ENCODE results near the gene CCSER2. TPM values are rescaled to one million over a fixed set of nuclear protein-coding genes. Genes with fewer than 3 reads are reported as not detected.

CCSER2 gene
- total RNA-seq, 3 donors from 2014 or later = 30.2 to 118 (median 48.3) TPM

- H3K4me1 ChIP-seq (ENCODE audit: low read depth) = peaks cover 4% of the 10 kb centered on the region
- ATAC-seq = no peak
- intact Hi-C loops (cut with DNase I, micrococcal nuclease) = no loop called here
- no peak overlapping the region for H3K4me3 ChIP-seq
- no peaks in the 10 kb centered on the region for H3K36me3 ChIP-seq (ENCODE audit: low read depth)
- DNase-seq = no peak
- TF ChIP-seq CTCF (IDR thresholded peaks at IDR 0.05) = no peak
- H3K9me3 ChIP-seq = no peaks in the 10 kb centered on the region
Observed at GRCh38 chr10:84348860-84349259, 20.5 kb downstream of the CCSER2 start.

- Histone ChIP-seq H3K4me1 (ENCODE audit: low read depth) (peaks cover 5% of the 10 kb centered on the region), H3K9me3 (no peaks in the 10 kb centered on the region), H3K4me3 (no peak overlapping the region), H3K36me3 (ENCODE audit: low read depth) (no peaks in the 10 kb centered on the region)
- ATAC-seq (peak; percentile 91), DNase-seq (peak; percentile 53 to 71 (median 71))
- TF ChIP-seq CTCF (IDR thresholded peaks at IDR 0.05) = peak; percentile 66
- intact Hi-C loops (cut with DNase I, micrococcal nuclease) = no loop called here
Observed at GRCh38 chr10:84352251-84352842, 24.0 kb downstream of the CCSER2 start.

GRCh38 chr10:84353052-84353803 lies 24.8 kb downstream of the CCSER2 start:
- H3K4me3 ChIP-seq = no peak overlapping the region
- no peaks in the 10 kb centered on the region for H3K9me3 ChIP-seq
- TF ChIP-seq CTCF (IDR thresholded peaks at IDR 0.05) = no peak
- DNase-seq (peak in 1 of 3 donors; percentile 28), ATAC-seq (peak; percentile 90)
- H3K36me3 ChIP-seq (ENCODE audit: low read depth) = no peaks in the 10 kb centered on the region
- intact Hi-C loops (cut with DNase I, micrococcal nuclease) = no loop called here
- peaks cover 6% of the 10 kb centered on the region for H3K4me1 ChIP-seq (ENCODE audit: low read depth)

- no peak for DNase-seq
- intact Hi-C loops (cut with DNase I, micrococcal nuclease) = no loop called here
- TF ChIP-seq CTCF (IDR thresholded peaks at IDR 0.05) = no peak
Observed at GRCh38 chr10:84354623-84355022, 26.2 kb downstream of the CCSER2 start.

GRCh38 chr10:84355106-84355505 lies 26.7 kb downstream of the CCSER2 start:
- ATAC-seq (no peak), DNase-seq (no peak)
- intact Hi-C loops (cut with DNase I, micrococcal nuclease) = no loop called here
- Histone ChIP-seq H3K4me1 (ENCODE audit: low read depth) (peaks cover 10% of the 10 kb centered on the region), H3K4me3 (no peak overlapping the region), H3K9me3 (no peaks in the 10 kb centered on the region), H3K36me3 (ENCODE audit: low read depth) (no peaks in the 10 kb centered on the region)
- no peak for TF ChIP-seq CTCF (IDR thresholded peaks at IDR 0.05)

More at GRCh38 chr10:84354623-84355022, 26.2 kb downstream of the CCSER2 start:
- ATAC-seq = no peak
- Histone ChIP-seq H3K36me3 (ENCODE audit: low read depth) (no peaks in the 10 kb centered on the region), H3K4me3 (no peak overlapping the region), H3K9me3 (no peaks in the 10 kb centered on the region), H3K4me1 (ENCODE audit: low read depth) (peaks cover 6% of the 10 kb centered on the region)

Data from mucosa of descending colon (tissue), 3 donors.